Measurements from ENCODE around the gene ROPN1B. TPM values are rescaled to one million over a fixed set of nuclear protein-coding genes. Genes with fewer than 3 reads are reported as not detected.
"Not testable (repeated sequence)": the region's sequence is repeated elsewhere in the genome, so short reads cannot be mapped to it uniquely, and the experiment has no call there.

The ROPN1B gene
- total RNA-seq, 1 experiment from 2014 or later = 0.26 TPM

DNA sequence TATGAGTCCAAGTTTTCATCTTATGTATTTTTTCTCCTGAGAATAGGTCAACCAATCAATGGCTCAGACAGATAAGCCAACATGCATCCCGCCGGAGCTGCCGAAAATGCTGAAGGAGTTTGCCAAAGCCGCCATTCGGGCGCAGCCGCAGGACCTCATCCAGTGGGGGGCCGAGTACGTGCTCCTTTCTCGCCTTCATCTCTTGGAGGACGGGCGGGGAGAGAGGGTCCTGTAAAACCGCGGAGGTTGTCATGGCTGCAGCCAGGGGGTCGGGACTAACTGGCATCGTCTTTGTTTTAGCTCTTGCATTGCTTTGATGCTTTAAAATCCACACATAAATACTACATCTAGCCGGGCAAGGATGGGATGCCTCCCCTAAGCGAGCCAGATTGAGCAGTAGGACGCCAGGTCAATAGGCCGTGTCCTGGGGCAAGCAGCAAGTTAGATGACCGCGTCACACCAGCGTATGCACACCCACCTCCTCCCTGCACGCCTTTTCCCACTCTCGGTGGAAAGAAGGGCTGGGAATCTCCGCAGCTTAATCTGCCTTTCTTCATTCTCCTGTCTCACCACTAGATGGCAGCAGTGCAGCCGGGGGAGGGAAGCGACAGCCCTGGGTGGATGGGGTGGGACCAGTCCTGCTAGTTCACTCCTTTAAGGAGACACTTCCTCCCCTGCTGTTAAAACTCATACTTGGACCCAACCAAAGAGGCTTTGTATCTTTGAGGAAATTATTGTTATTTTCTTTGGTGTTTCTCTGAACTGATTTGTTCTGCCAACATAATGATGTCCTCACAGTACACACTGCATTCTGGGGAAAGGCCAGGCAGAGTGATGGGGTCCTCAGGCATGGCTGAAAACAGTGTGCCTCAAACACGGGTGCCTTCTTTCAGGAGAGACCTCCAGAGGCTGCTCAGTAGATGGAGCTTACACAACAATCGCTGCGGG lies 3.3 kb downstream of the ROPN1B start:
- in situ Hi-C loops (cut with HindIII; ENCODE audit: low pct_unique_long_range_greater_than_20kb, low sequenced_read_pairs); H3K36me3 ChIP-seq (ENCODE audit: control insufficient read depth, insufficient read depth, low read length); intact Hi-C loops (cut with micrococcal nuclease; ENCODE audit: unreplicated experiment); H3K9me3 ChIP-seq (ENCODE audit: control insufficient read depth, insufficient read depth, low read depth, low read length); H3K4me1 ChIP-seq (ENCODE audit: control insufficient read depth, insufficient read depth, low read length); H3K27ac ChIP-seq (ENCODE audit: low read length); BruUV-seq (replicated peaks); POLR2A ChIA-PET: not testable (repeated sequence)
- peak overlapping the region; percentile 29 to 41 for H3K4me3 ChIP-seq (ENCODE audit: low read depth in 2 of 2, low read length in 2 of 2)
- TF ChIP-seq TCF7L2 (IDR thresholded peaks at IDR 0.05; ENCODE audit: low read depth, low read length) = peak; percentile 31; the same call in 1 of the 2 replicates
- TF ChIP-seq, protein P1, sequence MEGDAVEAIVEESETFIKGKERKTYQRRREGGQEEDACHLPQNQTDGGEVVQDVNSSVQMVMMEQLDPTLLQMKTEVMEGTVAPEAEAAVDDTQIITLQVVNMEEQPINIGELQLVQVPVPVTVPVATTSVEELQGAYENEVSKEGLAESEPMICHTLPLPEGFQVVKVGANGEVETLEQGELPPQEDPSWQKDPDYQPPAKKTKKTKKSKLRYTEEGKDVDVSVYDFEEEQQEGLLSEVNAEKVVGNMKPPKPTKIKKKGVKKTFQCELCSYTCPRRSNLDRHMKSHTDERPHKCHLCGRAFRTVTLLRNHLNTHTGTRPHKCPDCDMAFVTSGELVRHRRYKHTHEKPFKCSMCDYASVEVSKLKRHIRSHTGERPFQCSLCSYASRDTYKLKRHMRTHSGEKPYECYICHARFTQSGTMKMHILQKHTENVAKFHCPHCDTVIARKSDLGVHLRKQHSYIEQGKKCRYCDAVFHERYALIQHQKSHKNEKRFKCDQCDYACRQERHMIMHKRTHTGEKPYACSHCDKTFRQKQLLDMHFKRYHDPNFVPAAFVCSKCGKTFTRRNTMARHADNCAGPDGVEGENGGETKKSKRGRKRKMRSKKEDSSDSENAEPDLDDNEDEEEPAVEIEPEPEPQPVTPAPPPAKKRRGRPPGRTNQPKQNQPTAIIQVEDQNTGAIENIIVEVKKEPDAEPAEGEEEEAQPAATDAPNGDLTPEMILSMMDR (IDR thresholded peaks at IDR 0.05) = peak; percentile 93
- H3K27me3 ChIP-seq (ENCODE audit: control insufficient read depth, insufficient read depth, low read length) = peaks cover 16% of the 10 kb centered on the region
- peak; percentile 28 for DNase-seq (ENCODE audit: low read depth, low spot score)
- peak; percentile 93 for ATAC-seq
- CTCF ChIA-PET = interaction anchor here (0.6 kb wide), 1 partner anchor 1525 kb away, joined by 3 read pairs; no protein-coding TSS in a partner anchor

- H3K27ac ChIP-seq (ENCODE audit: low read length); in situ Hi-C loops (cut with HindIII; ENCODE audit: low pct_unique_long_range_greater_than_20kb, low sequenced_read_pairs); intact Hi-C loops (cut with micrococcal nuclease; ENCODE audit: unreplicated experiment); CTCF ChIA-PET; BruUV-seq (replicated peaks); ATAC-seq; H3K4me1 ChIP-seq (ENCODE audit: control insufficient read depth, insufficient read depth, low read length); DNase-seq (ENCODE audit: low read depth, low spot score); H3K9me3 ChIP-seq (ENCODE audit: control insufficient read depth, insufficient read depth, low read depth, low read length); POLR2A ChIA-PET; H3K4me3 ChIP-seq (ENCODE audit: low read depth in 2 of 2, low read length in 2 of 2); H3K36me3 ChIP-seq (ENCODE audit: control insufficient read depth, insufficient read depth, low read length): not testable (repeated sequence)
- peaks cover 25% of the 10 kb centered on the region for H3K27me3 ChIP-seq (ENCODE audit: control insufficient read depth, insufficient read depth, low read length)
These were observed 6.4 kb downstream of the ROPN1B start for GRCh38 chr3:125975245-125976002.

DNA sequence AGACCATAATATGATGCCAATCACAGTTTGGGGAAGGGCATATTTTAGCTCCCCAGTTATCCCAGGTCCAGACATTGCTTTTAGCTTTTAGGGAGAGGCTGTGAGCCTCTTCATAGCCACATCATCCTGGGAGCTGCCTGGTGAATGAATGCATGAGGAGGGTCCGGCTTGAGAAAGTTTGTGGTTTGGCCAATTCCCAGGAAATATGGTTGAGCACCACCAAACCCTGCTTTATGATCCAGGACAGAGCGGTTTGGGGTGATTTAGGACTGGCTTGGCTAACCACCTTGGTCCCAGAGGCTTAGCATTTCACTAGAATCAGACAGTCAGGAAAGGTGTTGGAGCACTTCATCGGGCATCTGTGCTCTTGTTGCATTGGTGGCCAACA lies 7.0 kb downstream of the ROPN1B start:
- H3K27me3 ChIP-seq (ENCODE audit: control insufficient read depth, insufficient read depth, low read length) = peaks cover 24% of the 10 kb centered on the region
- DNase-seq (ENCODE audit: low read depth, low spot score); H3K27ac ChIP-seq (ENCODE audit: low read length); H3K4me3 ChIP-seq (ENCODE audit: low read depth in 2 of 2, low read length in 2 of 2); H3K9me3 ChIP-seq (ENCODE audit: control insufficient read depth, insufficient read depth, low read depth, low read length); intact Hi-C loops (cut with micrococcal nuclease; ENCODE audit: unreplicated experiment); H3K36me3 ChIP-seq (ENCODE audit: control insufficient read depth, insufficient read depth, low read length); H3K4me1 ChIP-seq (ENCODE audit: control insufficient read depth, insufficient read depth, low read length); POLR2A ChIA-PET; BruUV-seq (replicated peaks); ATAC-seq; CTCF ChIA-PET; in situ Hi-C loops (cut with HindIII; ENCODE audit: low pct_unique_long_range_greater_than_20kb, low sequenced_read_pairs): not testable (repeated sequence)

- intact Hi-C loops (cut with micrococcal nuclease; ENCODE audit: unreplicated experiment); H3K36me3 ChIP-seq (ENCODE audit: control insufficient read depth, insufficient read depth, low read length); DNase-seq (ENCODE audit: low read depth, low spot score); BruUV-seq (replicated peaks); in situ Hi-C loops (cut with HindIII; ENCODE audit: low pct_unique_long_range_greater_than_20kb, low sequenced_read_pairs); H3K4me1 ChIP-seq (ENCODE audit: control insufficient read depth, insufficient read depth, low read length); H3K4me3 ChIP-seq (ENCODE audit: low read depth in 2 of 2, low read length in 2 of 2); CTCF ChIA-PET; ATAC-seq; H3K9me3 ChIP-seq (ENCODE audit: control insufficient read depth, insufficient read depth, low read depth, low read length); H3K27ac ChIP-seq (ENCODE audit: low read length); POLR2A ChIA-PET: not testable (repeated sequence)
- peaks cover 18% of the 10 kb centered on the region for H3K27me3 ChIP-seq (ENCODE audit: control insufficient read depth, insufficient read depth, low read length)
These were observed 8.1 kb downstream of the ROPN1B start for GRCh38 chr3:125977104-125977503.

GRCh38 chr3:125984951-125985350 lies 16.0 kb downstream of the ROPN1B start:
- ATAC-seq = peak; percentile 75
- H3K27me3 ChIP-seq (ENCODE audit: control insufficient read depth, insufficient read depth, low read length) = peaks cover 18% of the 10 kb centered on the region
- CTCF ChIA-PET; H3K27ac ChIP-seq (ENCODE audit: low read length); in situ Hi-C loops (cut with HindIII; ENCODE audit: low pct_unique_long_range_greater_than_20kb, low sequenced_read_pairs); DNase-seq (ENCODE audit: low read depth, low spot score); H3K36me3 ChIP-seq (ENCODE audit: control insufficient read depth, insufficient read depth, low read length); POLR2A ChIA-PET; H3K9me3 ChIP-seq (ENCODE audit: control insufficient read depth, insufficient read depth, low read depth, low read length); BruUV-seq (replicated peaks); H3K4me3 ChIP-seq (ENCODE audit: low read depth in 2 of 2, low read length in 2 of 2); intact Hi-C loops (cut with micrococcal nuclease; ENCODE audit: unreplicated experiment); H3K4me1 ChIP-seq (ENCODE audit: control insufficient read depth, insufficient read depth, low read length): not testable (repeated sequence)
